ENCODE measurements around the gene ARFGAP3.

The ARFGAP3 gene

DNA sequence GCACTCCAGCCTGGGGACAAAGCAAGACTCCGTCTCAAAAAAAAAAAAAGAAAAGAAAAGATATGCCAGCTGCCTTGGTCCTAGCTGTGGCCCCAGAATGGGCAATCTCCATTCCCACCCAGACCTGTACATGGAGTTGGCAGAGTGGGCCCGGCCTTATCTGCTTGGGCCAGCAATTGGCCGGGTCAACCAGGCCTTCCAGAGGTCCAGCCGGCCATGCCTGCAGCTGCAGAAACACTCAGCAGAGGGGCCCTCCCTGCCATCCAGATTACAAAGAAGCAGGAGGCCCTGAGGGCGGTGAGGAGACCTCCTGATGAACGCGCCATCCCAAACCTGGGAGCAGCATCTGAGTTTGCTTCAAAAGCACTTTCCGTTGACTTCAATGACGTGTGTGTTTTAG lies 26.9 kb upstream of the ARFGAP3 start:
- DNase-seq = no peak

DNA sequence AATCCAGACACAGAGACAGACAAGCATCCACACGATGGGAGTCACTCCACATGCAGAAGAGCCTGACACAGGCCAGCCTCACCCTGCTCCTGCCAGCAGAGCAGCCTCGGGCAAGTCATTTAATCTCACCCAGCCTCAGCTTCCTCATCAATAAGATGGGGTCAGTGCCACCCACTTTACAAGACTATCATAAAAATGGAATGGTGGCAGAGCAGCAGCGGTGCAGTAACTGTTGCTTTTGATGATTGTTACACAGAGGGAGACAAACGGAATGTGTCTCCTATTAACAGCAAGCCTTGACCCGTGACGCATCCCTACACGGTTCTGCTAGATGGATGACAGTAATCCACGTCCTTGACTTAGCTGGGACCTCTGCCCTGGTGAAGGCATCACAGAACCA lies 26.0 kb upstream of the ARFGAP3 start:
- DNase-seq = no peak

DNA sequence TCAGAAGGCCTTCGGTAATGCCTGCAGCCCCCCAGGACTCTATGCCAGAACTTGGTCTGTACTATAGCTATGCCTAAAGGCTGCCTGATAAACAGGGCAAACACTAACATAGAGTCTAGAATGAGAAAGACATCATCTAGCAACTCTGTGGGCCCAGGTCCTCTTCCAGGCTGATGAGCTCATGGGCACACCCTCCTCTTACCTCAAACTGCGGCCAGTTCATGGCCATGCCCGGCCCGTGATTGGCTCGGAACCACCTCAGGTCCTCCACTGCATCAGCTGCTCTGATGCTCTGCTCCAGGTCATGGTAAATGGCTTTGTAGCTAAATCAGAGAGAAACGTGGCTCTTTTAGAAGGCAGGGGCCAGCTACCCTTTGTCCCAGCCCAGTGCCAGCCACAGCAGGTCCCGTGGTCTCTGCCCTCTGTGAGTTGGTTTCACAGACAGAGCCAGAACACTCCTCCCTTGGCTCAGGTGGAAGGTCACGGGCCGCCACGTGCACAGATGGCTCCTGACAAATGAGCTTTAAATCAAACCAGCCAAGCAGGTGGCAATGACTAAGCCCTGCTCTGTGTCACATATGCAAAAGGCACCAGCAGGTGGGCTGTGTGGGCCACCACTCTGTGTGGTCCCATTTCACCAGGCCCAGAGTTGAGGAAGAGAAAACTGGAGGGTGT lies 25.0 kb upstream of the ARFGAP3 start:
- DNase-seq = no peak

DNA sequence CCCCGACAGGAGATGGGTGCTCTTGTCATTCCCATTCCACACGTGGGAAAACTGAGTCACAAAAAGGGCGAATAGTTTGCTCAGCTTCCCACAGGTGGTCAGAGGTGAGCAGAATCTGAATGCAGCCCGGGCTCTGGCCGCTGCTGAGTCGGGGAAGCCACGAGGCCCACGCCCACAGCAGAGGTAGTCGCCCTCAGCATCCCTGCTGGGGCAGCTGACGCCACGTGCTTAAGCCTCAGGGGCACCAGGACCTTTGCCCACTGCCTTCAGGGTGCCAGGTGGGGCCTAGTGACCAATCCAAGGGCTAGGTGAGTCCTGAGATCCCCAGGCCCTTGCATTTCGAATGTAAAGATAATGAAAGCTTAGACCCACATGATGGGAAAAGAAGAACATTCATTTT lies 24.2 kb upstream of the ARFGAP3 start:
- DNase-seq = no peak

DNA sequence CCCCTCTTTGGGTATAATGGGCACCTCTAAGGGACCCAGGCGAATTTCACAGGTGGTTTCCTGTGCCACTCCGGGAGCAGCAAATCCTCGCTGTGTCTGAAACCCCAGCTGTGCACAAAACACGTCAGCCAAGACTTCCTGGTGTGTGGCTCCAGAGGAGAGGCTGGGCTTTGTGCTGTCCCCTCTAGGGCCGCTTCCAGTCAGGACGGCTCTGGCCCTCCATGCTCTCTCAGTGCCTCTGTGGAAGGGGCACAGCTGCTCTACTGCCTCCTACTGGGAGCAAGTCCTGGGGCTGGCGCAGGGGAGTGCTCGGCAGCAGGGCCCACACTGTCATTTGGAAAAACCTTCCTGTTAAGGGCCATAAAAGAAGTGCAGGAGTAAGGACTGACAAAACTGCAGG lies 23.7 kb upstream of the ARFGAP3 start:
- no peak for DNase-seq

DNA sequence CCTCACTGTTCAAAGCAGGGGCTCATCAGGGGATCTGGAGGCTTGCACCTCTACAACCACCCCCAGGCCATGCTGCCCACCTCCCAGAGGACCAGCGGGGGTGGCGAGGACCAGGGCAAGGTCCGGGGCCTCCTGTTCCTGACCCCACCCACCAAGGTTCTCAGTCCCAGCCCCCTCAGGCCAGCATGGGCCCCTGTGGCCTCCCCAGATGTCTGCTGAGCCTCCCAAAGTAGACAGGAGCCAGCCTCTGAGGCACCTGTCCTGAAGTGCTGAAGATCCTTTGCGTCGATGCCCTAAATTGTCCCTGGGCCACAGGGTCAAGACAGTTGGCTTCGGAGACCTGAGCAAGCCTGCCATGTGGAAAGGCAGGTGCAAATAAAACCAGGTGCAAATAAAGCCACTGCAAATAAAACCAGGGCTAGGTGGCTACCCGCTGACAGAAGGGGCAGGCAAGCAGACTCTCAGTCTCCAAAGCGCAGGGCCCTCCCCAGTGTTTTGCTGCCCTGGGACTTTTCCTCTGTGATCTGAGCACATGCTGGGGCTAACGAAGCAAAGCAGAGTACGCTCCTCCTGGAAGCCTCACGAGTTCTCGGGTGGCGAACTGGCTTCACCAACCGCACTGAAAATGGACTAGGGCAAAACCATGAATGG lies 22.4 kb upstream of the ARFGAP3 start:
- DNase-seq = no peak

DNA sequence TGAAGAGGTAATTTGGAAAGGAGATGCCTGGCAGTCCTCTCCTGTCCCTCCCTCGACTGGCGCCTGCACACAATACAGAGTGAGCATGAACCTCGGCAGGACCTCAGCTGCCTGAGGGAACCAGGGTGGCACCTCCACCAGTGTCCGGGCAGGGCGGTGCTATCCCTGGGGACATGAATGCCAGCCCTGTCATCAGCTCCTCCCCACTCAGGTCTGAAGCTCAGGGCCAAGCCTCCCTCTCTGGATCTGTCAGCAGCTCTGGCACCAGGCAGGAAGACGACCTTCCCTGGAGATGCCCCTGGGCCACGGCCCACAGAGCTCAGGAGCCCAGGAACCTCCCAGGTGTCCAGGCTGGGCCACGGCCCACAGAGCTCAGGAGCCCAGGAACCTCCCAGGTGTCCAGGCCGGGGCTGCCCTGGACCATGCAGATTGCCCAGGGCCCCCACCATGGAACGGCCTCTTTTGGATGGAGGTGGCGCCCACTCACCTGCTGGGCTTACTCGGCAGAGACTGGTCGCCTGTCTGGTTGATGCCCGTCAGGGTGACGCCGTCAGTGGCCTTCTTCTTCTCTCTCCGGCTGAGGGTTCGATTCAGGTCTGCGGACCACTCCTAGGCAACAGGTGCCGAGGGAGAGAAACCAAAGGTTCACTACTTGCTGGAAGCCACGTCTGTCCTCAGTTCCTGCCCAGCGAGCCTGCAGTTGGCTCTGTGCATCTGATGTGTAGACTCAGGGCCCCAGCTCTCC lies 21.7 kb upstream of the ARFGAP3 start:
- DNase-seq = no peak

DNA sequence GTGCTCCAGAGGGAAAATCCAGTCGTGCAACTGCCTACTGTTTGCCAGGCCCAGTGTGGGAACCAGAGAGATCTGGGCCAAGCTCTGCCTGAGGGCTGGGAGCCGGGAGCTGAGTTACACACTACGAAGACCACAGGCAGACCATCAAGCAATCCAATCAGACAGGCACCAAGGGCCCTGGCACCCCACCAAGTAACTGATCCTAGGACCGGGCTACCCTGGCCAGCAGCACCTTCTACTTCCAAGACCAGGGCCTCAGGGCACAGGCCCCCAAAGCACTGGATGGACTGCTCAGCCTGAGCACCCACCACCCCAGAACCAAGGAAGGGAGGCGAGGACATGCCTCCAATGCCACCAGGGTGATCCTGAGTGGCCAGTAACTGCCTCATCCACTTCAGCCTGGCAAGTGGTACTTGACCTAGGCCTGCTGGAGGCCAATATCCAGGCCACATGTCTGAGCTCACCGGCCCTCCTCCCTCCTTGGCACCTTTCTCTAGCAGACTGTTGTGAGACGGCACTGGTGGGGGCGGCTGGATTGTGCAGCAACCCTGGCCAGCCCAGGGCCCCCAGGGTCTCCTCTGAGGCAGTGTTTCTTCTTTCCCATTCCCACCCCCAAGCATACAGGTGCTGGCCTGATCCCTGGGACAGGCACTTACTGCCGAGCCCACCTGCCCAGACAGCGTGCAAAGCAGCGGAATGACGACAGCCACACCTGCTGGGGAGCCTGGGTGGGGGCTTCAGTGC lies 20.7 kb upstream of the ARFGAP3 start:
- DNase-seq = no peak

DNA sequence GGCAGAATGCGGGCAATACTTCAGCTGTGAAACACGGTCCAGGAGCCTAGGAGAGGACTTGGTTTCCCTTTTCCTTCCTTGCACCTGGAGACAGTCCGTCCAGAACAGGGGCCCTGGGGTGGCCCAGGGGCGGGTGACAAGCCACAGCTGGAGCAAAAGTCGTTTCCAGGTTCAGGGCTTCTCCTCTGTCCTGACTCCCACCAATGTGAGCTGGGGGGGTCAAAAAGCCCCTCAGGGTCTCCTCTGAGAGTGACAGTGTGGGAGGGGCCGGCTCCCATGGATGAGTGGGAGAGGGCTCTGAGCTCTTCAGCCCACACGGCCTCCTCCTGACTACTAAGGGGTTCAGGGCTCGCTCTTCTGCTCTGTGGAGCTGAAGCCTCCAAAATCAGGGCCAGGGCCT lies 20.1 kb upstream of the ARFGAP3 start:
- no peak for DNase-seq

DNA sequence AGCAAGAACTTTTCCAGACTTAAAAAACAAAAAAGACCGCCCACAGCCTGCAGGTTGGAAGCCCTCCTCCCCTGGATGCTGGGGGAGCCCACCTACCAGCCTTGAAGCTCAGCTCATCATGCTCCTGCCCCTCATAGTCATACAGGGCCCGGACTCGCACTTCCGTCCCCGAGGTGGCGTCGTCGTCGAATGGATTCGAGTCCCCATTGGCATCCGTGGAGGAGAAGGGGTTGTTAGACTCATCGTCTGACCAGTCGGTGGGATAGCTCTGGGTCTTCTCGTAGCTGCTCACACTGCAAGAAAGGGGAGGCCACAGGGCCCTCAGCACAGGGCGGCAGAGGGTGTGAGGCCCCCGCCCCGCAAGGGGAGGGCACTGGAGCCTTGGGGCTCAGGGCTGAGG lies 19.0 kb upstream of the ARFGAP3 start:
- no peak for DNase-seq

DNA sequence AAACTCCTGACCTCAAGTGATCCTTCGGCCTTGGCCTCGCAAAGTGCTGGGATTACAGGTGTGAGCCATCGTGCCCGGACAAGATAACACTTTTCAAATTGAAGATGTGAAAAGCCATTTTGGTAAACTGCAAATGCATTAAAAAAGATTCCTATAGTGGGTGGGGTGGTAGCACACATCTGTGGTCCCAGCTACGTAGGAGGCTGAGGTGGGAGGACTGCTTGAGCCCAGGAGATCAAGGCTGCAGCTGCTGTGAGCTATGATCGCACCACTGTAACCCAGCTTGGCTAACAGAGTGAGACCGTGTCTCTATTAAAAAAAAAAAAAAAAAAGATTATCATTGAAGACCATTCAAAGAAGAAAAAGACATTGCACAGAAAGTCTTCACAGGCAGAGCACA lies 16.9 kb upstream of the ARFGAP3 start:
- DNase-seq = no peak

DNA sequence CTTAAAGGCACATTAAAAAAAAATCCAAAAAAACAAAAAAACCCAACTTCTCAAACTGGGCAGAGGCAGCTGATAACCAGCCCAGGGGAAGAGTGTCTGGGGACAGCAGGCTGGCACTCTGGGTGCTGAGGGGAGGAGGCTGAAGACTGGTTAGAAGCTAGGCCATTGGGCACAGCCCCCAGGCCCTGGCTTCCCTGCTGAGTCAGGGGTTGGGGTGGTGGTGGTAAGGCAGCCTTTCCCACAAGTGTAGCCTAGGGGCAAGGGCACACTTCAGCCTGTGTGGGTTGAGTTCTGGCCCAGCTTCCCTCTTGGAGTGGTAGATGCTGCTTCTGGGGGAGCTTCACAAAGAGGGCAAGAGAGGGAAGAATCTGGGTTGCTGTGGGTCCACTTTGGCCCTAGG lies 16.3 kb upstream of the ARFGAP3 start:
- peak in 1 of 2 donors; percentile 68 for DNase-seq

DNA sequence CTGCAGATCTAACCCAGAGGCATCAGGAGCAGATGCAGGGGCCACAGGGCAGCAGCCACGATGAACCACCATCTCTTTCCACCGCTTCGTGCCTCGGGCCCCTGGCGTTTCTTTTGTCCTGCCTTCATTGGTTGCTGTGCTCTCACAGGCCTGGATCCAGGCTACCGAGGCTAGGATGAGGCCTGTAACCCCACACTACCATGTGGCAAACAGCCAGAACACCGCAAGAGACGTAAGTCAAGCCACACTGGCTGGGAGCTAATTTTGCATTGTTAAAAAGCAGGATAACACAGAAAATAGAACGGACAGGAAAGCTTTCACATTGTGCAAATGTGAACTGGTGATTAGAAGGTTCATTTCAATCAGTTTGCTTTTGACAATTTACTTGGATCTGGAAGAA lies 15.7 kb upstream of the ARFGAP3 start:
- DNase-seq = no peak

DNA sequence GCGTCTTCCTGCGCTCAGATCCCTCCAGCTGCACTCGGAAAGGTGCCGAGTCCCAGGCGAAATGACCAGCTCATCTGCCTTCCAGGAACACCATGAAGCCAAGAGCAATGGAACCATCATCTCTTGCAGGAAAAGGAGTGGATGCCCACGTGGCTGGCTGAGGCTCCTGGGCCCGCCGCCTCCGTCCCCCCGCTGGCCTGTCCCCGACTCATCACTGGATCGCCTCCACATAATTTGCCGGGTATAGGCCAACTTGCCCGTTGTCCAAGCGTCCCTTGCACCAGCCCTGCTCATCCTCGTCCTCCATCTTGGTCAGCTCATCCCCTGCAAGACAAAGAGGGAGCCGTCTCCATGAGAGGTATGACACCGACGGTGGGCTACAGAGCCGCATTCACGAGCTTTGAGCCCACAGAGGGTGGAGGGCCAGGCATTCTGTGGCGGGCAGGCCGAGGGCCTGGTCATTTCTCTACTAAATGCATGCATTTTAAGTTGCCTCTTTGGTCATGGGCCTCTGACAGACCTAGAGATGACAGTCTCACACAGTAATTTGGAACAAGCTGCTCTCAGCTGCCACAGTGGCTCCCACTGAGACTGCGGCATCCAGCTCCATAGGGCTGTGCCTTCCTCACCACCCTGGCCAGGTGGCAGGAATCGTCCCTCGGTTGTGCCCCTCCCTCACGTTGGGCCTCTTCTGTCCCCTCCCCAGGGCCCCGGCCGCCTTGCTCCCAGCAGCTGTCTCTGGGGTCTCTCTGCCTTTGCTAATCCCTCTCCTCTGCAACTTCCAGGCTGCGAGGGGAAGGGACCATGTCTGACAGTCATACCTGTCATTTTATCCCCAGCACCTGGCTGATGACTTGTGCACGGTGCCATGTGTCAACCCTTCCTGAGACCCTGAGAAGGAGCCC lies 14.3 kb upstream of the ARFGAP3 start:
- no peak for DNase-seq

DNA sequence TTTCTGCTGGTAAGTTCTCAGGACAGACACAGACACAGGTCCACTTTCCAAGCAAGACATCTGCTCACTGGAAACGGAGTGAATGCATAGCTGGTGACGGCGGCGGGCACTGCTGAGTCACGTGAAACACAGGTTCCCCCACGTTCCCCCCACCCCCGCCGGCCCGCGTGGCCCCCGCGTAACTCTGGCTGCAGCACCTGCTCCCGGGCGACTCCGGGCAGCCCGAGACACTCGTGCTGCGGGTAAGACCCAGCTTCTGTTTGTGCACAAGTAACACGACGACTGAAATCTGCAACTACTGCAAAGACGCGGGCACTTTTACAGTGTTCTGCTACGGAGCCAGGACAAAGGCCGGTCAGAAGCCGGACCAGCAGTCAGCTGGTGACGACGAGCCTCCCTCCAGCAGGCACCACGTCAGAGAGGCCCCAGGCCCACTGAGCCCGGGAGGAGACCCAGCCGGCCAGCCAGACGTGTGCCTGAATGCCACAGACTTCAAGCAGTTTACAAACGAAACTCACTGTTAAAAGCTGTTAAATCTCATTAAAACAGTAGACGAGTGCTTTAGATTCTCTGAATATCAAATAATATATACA lies 12.9 kb upstream of the ARFGAP3 start:
- no peak for DNase-seq

DNA sequence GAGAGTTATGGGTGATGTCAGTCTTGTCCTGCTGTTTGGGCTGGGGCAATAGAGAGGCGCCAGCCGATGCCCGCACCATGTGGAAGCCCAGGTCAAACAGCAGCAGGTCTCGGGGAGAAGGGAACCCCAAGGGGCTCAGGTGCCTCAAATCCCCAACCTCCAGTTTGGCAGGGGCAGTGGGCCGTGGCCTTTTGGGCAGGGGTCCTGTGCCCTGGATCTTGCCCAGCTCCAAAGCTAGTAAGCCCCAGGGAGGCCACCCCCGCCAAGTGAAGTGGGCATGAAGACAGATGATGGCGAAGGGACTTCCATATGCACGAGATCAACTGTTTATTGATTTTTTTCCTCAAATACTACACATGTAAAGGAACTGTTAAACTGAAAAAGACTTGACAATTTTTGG lies 12.4 kb upstream of the ARFGAP3 start:
- DNase-seq = no peak

DNA sequence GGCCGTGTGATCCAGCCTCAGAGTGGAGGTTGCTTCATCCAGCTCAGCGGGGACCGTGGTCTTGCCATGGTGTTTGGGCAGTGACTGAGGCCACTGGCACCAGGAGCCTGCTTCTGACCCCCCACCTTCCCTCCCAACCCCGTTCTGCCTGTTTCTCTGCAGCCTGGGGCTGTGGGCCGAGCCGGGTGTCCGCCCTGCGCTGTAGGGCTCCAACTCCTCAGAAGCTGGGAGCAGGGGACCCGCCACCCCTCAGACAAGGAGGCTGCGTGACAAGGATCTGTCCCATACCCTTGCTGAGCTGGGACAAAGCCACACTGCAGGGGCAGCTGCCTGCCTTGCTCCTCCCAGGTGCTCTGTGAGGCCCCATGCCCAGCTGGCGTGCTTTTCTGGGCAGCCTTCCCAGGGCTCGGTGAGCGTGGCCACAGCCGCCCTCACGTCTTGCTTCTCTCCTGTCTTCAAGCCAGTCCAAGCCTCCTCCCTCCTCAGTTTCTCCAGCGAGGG lies 11.7 kb upstream of the ARFGAP3 start:
- no peak for DNase-seq

DNA sequence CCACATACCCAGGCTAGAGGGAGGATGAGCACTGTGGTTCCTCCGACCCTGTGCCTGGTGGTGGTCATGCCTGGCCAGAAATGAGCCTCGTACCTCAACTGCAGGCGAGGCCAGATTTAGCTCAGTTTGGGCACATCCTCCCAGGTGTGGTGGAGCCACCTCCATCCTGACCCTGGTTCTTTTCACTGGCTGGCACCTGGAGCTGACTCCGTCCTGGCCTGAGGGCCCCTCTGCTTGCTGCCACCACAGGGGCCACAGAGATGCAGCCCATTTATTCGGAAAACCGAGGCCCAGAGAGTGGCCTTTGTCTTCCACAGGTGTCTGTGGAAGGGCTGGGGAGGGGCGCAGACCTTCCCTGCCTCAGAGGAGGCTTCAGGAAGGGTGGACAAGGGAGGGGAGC lies 9.0 kb upstream of the ARFGAP3 start:
- no peak for DNase-seq

DNA sequence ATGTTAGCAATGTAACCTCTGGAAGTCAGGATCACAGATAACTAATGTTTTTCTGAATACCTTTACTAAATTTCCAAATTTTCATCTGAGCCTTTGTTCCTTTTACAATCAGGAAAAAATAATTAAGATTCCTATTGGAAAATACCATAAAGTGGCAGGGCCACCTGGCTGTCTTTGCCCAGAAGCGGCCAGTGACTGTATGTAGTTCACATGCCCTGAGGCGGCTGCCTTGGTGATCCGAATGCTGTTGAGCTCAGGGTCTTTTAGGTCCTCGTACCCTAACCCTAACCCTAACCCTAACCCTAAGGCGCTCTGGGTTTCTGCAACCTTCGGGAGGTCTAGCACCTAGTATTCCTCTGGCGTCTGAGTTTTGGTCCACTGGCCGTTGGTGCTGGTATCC lies 8.5 kb upstream of the ARFGAP3 start:
- DNase-seq = no peak

DNA sequence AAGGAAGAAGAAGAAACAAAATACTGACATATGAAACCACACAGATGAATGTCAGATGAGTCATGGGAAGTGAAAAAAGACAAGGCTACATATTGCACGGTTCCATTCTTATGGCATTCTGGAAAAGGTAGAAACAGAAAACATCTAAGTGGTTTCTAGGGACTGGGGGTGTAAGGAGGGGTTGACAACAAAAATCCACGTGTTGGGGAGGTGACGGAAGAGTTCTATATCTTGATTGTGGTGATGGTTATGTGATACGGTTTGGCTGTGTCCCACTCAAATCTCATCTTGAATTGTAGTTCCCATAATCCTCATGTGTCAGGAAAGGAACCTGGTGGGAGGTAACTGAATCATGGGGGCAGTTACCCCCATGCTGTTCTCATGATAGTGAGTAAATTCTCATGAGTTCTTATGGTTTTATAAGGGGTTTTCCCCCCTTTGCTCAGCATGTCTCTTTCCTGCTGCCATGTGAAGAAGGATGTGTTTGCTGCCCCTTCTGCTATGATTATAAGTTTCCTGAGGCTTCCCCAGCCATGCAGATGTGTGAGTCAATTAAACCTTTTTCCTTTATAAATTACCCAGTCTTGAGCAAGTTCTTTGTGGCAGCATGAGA lies 6.4 kb upstream of the ARFGAP3 start:
- peak; percentile 16 to 72 for DNase-seq

DNA sequence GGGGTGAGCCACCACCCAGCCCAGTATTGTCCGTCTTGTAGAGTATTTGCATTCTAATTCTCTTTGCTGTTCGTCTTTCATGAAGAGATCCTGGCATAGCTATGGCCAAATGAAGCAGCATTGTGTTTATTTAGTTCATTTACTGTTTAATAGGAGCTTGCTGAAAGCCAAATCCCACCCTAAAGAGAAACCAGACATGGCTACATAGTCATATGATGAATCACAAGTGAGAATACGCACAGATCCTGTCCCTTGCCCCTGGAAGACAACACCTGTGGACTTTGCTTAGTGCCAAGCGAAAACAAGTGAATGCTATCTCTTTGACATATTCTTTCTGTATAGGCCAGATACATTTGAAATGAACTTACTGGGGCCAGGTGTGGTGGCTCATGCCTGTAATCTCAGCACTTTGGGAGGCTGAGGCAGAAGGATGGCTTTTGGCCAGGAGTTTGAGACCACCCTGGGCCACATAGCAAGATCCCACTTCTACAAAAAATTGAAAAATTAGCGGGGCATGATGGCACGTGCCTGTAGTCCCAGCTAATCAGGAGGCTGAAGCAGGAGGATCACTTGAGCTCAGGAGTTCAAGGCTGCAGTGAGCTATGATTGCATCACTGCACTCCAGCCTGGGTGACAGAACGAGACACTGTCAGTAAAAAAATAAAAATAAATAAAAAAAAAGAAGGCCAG lies 5.1 kb upstream of the ARFGAP3 start:
- DNase-seq = no peak

Measured in bone marrow (tissue), 2 donors.